Fibroblast of skin of left biceps (primary cell): ENCODE measurements around the gene CBLB.

ENCODE experiments used
- DNase-seq, 2 experiments: peaks; one replicate each; pipeline ENCODE4 v3.0.0-alpha.2; 2013; ENCODE audit warnings: low read depth in 2 of 2

The CBLB gene

DNA sequence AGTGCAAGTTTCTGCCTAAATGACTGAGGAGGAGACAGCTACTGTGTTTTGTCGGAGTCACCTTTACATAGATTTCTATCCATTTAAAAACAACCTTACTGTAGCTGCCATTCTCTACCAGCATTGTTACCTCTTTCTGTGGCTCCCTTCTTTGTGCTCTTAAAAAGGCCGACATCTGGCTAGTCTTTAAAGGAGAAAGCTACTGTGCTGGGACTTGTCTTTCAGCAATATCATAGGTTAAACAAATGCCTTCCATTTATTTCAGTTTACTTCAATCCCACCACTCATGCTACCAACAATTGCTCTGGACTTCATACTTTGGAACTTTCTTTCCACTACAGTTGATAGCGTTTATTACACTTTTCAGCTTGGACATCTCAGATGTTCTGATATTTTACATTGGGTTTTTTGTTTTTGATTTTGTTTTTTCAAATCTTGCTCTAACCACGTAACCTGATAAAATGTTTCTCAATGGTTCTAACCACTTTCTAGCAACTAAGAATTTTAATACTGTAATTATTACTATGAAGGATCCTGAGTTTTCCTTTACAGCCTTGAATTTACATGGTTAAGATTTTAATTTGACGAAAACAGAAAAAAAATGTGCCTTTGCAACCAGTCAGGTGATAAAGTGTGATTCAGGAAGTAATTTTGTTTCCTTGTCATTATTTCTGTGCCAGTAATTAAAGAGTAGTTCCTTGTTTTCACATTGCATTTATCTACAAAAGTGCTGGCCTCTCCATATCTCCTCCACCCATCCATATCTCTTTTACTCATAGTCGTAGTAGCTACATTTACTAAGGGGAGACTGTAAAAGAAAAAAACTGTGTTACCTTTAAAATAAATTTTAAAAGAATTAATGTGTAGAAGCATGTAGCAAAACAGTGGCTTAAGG lies 1.3 kb upstream of the CBLB start:
- DNase-seq = no peak

DNA sequence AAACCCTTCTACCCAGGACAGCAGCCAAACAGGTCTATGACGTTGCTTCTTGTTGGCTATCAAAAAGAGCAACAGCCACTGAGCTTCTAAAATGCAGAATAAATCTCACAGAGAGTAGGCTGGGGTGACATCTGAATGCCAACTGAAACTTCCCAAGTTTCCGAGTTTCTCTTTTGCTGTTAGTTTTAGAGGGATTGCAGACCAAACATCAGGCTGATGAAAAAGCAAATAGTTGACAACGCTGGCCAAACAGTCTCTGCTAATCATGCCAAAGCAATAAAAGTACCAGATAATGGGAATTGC lies 670 bp upstream of the CBLB start:
- DNase-seq = no peak

DNA sequence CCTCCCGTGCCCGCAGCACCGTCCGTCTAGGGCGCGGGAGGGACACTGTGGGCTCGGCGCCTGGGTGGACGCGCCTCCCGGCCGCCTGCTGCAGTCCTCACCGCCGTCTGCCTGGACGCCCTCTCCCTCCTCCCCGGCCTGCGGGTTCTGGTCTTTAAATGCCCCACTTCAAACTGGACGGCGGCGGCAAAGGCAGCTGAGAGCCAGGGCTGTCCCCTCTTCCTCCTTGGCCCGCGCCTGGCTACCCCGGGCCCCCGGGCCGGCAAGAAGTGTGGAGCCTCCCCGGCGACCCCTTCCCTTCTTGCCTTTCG lies 426 bp downstream of the CBLB start:
- DNase-seq = no peak

DNA sequence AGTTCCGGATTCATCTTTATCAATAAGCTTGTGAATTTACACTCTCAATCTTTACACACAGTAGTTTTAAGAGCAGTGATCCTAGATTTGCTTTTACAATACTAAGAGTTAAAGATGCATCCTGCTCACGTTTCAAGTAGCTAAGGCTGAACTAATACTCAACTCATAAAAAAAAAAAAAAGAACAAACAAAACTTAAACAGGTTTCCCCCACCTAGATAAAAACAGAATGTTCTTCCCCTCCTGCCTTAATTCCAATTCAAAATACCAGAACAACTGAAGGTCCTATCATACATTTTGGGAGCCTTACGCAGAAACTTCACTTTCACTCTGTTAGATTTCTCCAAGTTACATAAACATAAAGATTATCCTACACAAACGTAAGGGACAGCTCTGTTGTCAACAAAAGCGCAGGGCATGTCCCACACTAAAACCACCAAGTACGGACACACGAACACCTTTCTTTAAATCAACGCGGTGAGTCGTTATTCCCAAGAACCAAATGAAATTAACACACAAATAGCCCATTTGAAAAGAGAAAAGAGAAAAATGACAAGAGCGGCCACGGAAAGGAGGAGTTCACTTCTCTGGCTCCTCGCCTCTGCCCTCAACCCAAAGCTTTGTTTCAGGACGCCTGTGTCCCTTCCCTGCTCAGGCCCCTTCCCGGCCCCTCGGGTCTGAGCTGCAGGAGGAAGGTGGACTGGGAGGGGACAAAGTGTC lies 941 bp downstream of the CBLB start:
- DNase-seq = no peak

DNA sequence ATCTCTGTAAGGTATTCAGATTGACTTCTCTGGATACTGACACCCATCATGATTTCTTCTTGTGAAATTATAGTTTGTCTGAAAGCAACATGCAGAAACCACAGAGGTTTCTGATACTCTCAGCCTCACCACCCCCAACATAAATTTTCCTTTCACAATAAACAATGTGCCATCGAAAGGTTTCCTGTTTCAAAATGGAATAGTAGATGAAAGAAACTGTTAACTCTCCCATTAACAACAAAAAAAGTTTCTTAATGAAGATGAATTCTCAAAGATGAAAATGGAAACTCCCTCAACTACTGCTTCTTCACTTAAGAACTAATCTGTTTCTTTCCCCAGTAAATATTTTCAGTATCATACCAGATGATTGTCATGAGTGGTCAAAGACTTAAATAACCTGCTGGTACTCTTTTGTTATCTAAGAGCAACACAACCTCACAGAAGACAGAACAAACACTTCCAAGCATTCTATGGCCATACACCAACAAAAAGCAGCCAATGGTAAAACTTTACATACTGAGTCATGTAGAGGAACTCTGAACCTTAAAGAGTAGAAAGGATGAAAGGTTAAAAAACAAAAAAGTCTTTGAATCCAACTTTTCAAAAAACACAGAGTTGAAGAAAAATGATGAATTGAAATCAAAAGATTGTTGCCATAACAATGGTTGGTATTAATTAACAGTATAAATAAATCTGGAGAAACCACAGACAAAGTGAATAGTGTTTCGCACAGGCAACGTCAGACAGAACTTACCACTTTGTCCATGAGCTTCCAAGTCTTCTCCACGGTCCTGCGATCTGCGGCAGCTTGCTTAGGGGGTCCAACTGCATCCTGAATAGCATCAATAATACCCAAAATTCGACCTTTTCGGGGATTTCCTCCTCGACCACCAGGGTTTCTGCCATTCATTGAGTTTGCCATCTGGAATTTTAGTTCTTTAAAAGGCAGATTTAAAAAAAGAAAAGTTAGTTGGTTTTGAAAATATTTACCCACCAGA lies 1.9 kb downstream of the CBLB start:
- no peak for DNase-seq

DNA sequence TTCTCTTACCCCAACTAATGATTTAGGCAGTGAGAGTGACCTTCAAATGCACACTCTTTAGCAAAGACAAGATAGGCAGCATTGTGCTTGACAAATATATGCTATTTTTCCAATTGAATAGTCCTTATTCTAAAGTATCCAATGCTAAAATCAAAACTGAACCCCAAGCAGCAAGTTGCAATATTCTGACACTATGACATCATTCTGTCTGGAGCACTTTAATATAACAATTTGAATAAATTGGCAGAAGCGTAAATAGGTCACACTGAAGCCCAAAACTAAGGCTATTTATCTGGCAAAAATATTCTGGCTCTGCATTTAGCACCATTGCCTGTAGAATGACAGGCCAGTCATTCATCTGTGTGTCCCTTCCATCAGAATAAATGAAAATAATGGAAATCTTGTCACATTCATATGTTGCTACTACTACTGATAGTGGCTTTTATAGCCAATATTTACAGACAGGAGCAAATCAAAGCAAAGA lies 2.9 kb downstream of the CBLB start:
- DNase-seq = no peak

DNA sequence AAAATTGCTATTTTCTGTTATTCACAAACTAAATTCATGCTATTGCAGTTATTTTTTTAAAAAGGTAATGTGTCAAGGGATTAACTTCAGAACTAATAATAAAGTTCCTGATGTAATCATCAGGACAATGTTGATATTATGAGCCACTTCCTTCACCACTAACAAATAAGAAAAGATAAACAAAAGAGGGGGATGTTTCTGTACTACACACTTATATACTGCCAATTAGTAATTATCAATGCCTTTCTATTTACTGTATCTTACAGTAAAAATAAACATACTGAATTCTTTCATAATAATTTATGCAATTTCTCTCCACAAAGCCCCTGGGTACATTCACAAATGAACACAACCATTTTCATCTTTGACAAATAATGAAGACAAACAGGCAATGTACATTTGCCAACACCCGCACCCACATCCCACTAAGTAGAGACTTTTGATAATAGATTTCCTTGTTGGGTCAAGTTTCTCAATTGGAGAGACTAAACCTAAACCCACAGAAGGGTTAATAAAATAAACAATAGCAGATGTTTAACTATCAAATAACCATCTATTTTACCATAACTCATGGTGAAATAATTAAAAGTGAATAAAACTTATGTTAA lies 3.7 kb downstream of the CBLB start:
- no peak for DNase-seq

DNA sequence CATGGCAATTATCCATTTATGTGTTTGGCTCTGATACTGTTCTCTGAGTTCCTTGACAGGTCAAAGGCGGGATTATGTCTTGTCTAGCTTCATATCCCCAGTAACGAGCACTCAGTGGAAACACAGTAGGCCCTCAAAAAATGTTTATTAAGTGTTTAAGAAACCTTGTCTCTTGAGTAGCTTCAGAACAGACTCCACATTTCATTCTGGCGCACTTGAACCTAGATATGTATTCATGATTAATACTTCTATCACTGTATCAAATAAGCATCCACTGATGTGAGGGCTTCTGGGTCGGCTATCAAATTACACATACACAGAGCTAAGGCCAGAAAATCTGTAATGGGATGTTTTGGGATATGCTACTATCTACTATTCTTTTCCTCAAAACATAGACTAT lies 4.6 kb downstream of the CBLB start:
- no peak for DNase-seq

DNA sequence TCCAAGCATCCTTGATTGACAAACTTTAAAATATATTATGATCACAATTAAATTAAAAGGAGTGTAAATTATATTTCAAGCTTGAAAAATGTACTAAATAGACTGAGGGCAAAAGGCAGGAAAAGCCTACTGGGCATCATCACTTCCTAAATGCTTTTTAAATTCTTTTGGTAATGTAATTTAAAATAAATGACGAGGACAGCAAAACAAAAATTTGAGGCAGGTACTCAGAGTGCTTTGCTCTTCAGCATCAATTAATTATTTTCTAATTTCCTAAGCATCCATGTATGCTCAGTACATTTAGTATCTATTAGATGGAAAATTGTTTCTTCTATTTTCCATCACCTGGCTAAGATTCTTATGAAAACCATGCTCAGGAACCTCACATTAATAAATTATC lies 5.2 kb downstream of the CBLB start:
- no peak for DNase-seq

DNA sequence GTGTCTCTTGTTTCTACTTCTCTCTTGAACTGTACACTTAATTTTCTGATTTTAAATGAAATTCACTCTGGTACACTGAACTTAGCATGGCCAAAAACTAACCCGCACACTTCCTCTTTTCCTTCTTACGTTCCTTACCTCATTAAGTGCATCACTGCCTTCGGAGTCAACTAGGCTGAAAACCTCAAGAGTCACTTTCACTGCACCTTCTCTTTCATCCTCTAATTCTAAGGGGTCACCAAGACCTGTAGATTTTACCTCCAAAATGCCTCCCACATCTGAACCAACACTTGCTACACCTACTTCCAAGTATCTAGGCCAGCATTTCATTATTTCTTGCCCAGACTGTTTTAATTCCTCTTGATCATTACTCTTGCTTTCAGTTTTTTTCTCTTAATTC lies 6.6 kb downstream of the CBLB start:
- no peak for DNase-seq

DNA sequence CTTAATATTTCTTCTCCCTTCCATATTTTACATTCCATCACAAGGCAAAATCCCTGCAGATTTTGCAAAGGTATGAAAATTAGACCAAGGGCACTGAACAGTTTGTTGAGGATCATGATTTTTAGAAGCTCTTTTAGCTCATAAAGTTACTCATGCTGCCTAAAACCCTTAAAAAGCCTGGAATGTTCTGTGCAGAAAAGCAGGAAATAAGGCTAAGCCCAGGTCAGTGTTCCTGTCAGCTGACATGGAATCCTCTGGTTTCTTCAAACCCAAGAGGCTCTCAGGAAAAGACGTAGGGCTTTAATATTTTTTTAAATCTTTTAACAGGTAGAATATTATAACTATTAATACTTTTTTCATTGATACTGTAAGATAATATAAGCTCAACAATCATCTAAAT lies 8.2 kb downstream of the CBLB start:
- no peak for DNase-seq

DNA sequence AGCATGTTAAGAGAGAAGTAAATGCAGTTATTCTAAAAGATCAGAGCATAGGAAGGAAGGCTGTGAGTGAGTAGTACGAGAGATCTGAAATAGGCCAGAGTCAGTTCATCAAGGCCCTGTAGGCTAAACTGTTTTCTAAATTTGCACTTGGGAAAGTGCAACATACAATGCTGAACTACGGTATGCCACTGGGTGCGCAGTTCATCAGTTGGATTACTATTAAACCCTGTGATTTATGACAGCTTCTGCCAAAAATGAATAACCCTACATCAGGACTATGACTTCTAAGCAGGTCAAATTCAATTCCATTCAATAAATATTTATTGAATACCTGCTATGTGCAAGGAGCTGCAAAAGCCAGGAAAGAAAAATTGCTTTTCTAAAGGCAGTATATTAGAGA lies 10.8 kb downstream of the CBLB start:
- no peak for DNase-seq

DNA sequence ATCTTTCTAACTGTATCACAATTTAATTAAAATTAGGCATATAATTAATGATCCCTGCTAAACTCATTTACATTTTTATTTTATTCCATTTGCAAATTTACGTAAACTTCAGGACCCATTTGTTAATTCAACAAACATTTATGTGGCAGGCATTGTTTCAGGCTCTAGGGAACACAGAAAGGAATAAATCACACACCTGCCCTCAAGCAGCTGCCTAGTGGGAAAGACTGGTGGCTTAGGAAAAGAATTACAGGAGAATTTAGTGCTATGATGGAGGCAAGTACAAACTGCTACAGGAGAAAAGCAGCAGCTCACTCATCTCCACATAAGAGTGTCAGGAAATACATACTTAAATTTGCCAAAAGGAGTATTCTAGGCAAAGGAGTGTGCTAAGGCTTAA lies 11.2 kb downstream of the CBLB start:
- no peak for DNase-seq

DNA sequence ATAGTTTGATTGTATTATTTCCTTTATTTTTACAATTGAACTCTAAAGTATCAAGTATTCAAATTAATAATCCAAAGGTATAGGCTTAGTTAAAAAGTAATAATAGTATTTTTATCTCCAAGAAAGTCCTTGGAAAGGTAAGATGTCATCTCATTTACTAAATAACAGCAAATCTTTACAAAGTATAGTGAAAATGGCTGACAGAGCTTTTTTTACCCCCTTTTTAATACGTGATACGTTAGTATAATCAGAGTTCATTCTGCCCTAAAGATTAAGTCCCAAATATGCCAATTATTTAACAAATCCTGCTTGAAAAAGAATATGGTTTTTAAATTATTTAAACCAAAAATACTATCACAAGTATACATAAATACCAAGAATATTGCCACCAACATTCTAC lies 12.2 kb downstream of the CBLB start:
- DNase-seq = no peak

DNA sequence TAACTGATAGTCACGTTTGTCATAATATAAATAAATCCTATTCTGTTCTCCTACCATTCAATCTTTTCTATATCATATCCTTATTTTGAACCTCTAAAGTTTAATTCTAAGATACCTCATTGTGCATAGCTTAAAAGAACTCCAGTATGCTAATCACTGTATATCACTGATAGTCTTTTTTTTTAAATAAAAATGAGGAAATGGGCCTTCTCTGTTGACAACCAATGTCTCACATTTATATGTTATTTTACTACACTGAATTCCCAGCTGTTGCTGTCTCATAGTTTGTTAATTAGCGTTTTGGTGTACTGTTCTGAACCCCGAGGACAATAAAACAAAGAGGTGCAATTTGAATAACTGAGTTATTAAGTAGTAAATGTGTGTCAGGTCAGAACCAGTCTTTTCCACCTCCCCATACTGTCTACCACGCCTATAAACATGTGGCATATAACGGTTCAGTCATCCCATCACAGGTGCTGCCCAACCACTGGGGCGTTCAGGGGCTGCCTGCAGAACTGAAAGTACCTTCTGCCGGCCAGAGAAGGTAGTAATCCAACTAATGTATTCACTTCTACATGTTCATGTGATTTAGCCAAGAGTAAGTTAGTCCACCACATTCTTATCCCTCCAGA lies 14.9 kb downstream of the CBLB start:
- no peak for DNase-seq

DNA sequence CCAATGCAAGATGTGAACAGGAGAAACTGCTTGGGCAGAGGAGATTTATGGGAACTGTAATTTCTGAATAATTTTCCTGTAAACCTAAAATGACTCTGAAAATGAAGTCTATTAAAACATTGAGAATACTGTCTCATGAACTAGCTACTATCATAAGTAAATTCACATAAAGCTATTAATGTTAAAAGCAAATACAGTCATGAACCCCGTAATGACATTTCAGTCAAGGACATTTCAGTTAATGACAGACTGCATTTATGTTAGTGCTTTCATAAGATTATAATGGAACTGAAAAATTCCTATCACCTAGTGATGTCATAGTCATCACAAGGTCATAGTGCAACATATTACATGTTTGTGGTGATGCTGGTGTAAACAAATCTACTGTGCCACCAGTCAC lies 17.2 kb downstream of the CBLB start:
- no peak for DNase-seq

DNA sequence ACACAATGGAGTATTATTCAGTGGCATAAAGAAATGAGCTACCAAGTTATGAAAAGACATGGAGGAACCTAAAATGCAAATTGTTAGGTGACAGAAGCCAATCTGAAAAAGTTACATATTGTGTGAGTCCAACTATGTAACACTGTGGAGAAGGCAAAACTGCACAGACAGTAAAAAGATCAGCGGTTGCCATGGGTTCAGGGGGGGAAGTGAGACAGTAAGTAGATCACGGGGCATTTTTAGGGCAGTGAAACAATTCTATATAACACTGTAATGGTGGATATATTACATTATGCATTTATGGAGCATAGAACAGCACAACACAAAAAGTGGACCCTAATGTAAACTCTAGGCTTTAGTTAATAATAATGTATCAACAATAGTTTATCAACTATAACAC lies 17.6 kb downstream of the CBLB start:
- no peak for DNase-seq

DNA sequence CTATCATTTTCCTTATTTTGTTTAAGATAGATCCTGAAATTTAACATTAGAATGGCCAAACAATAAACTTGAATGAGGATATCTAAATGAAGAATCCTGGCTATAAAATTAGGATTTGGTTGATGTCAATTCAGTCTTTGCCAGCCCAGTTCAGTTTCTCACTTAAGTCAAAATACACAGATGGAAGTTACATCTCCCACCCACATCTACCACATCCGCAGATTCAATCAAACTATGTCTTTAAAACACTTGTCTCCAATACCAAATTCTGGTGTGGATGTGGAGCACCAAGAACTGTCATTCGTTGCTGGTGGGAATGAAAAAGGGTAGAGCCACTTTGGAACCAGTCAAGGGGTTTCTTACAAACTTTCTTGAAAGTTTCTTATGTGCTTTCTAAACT lies 18.2 kb downstream of the CBLB start:
- no peak for DNase-seq

DNA sequence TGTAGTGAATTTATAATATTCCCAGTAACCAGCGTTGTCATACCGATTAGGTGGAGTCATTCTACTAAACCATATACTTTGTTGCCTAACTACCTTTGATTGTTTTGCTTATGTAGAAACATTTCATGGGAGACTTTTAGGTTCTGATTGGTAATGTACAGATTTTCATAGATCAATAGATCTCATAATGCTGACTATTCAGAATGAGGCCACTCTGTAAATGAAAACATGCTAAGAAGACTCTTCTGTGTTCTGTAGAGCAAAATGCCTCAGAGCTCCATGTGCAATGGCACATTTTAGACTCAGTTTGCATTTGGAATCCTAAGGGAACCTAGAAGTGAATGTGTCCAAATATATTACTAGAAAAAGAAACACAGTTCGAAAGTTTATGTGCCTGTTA lies 20.0 kb downstream of the CBLB start:
- no peak for DNase-seq

DNA sequence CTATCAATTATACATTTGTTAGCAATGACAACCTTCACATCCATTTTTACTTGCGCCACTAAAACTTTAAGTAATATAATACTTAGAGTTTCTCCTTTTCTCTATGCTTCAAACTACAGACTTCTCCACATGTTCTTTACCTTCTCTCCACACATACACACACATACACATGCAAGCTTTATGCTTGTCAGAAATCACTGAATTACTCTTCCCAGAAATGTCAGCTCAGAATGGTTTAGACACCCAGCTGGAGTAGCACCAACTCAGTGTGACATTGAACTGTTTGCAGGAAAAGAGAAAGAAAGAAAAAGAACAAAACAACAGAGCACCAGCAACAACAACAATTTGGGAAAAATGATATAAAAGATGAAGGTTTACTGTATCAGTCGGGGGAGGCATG lies 20.9 kb downstream of the CBLB start:
- no peak for DNase-seq

DNA sequence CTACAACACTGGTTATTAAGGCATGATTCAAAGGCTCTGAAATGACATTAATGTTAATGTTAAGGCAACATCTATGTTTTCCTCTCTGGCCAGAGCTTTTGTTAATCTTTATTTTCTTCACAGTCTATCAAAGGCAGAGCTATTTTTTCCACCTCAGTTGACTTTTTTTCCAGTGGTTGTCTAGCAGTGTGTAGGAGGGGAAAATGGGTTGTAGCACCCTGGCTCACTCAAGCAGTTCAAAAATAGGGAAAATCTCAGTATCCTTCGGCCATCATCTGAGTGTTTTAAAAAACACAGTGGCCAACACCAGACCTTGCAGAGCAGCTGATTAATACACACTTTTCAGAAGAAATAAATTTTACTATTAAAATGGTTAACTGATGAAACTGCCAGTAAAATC lies 21.4 kb downstream of the CBLB start:
- no peak for DNase-seq

DNA sequence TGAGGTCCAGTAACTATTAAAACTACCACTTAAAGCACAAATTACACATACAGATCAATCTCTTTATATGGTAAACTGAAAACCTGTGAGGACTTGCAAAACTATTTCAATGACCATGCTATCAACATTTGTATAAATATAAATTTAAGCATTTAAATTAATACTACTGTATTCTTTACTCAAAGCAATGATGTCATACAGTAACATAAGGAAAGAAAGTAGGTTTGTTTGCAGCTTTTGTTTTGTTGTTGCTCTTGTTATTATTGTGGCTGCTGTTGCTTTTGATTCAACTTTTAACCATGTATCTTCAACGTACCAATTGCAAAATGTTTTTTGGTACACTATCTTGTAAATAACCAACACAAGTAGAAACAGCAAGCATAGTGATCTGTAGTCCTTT lies 22.0 kb downstream of the CBLB start:
- DNase-seq = no peak
